ENCODE data around the gene OVOL3. TPM values are rescaled to one million over a fixed set of nuclear protein-coding genes. Genes with fewer than 3 reads are reported as not detected.
"Not testable (repeated sequence)": the region's sequence is repeated elsewhere in the genome, so short reads cannot be mapped to it uniquely, and the experiment has no call there.

Gene OVOL3
- total RNA-seq = not detected in 2 replicates

GRCh38 chr19:36110487-36111199 lies at the start of gene OVOL3:
OVOL3 (plus strand) TSS chr19:36111143; CDS start chr19:36111203, 60 bp downstream.
- DNase-seq (ENCODE audit: low read depth in 2 of 2) = no peak

- DNase-seq (ENCODE audit: low read depth in 2 of 2) = no peak
Measured at GRCh38 chr19:36061367-36061766, 49.6 kb upstream of the OVOL3 start.

GRCh38 chr19:36064826-36065225 lies 46.1 kb upstream of the OVOL3 start:
- no peak for DNase-seq (ENCODE audit: low read depth in 2 of 2)

GRCh38 chr19:36067681-36068080 lies 43.3 kb upstream of the OVOL3 start:
- no peak for DNase-seq (ENCODE audit: low read depth in 2 of 2)

GRCh38 chr19:36068810-36069499 lies 42.0 kb upstream of the OVOL3 start:
- DNase-seq (ENCODE audit: low read depth in 2 of 2) = not testable (repeated sequence)

GRCh38 chr19:36072081-36072480 lies 38.9 kb upstream of the OVOL3 start:
- no peak for DNase-seq (ENCODE audit: low read depth in 2 of 2)

- no peak for DNase-seq (ENCODE audit: low read depth in 2 of 2)
Measured at GRCh38 chr19:36073121-36073876, 37.6 kb upstream of the OVOL3 start.

GRCh38 chr19:36079389-36079945 lies 31.5 kb upstream of the OVOL3 start:
- DNase-seq (ENCODE audit: low read depth in 2 of 2) = no peak

- no peak for DNase-seq (ENCODE audit: low read depth in 2 of 2)
Measured at GRCh38 chr19:36081385-36081784, 29.6 kb upstream of the OVOL3 start.

- DNase-seq (ENCODE audit: low read depth in 2 of 2) = no peak
Measured at GRCh38 chr19:36081894-36082293, 29.0 kb upstream of the OVOL3 start.

- no peak for DNase-seq (ENCODE audit: low read depth in 2 of 2)
Measured at GRCh38 chr19:36082916-36083315, 28.0 kb upstream of the OVOL3 start.

- no peak for DNase-seq (ENCODE audit: low read depth in 2 of 2)
Measured at GRCh38 chr19:36084231-36085009, 26.5 kb upstream of the OVOL3 start.

GRCh38 chr19:36086326-36086725 lies 24.6 kb upstream of the OVOL3 start:
- no peak for DNase-seq (ENCODE audit: low read depth in 2 of 2)

- DNase-seq (ENCODE audit: low read depth in 2 of 2) = no peak
Measured at GRCh38 chr19:36089847-36090246, 21.1 kb upstream of the OVOL3 start.

GRCh38 chr19:36090910-36091695 lies 19.8 kb upstream of the OVOL3 start:
- no peak for DNase-seq (ENCODE audit: low read depth in 2 of 2)

GRCh38 chr19:36092566-36092965 lies 18.4 kb upstream of the OVOL3 start:
- no peak for DNase-seq (ENCODE audit: low read depth in 2 of 2)

GRCh38 chr19:36093146-36093662 lies 17.7 kb upstream of the OVOL3 start:
- no peak for DNase-seq (ENCODE audit: low read depth in 2 of 2)

GRCh38 chr19:36093687-36094086 lies 17.3 kb upstream of the OVOL3 start:
- no peak for DNase-seq (ENCODE audit: low read depth in 2 of 2)

GRCh38 chr19:36097036-36097435 lies 13.9 kb upstream of the OVOL3 start:
- DNase-seq (ENCODE audit: low read depth in 2 of 2) = peak in 1 of 2 donors; percentile 55

GRCh38 chr19:36099166-36099785 lies 11.7 kb upstream of the OVOL3 start:
- DNase-seq (ENCODE audit: low read depth in 2 of 2) = no peak
